ENCODE data around the gene MCHR1.

DNA sequence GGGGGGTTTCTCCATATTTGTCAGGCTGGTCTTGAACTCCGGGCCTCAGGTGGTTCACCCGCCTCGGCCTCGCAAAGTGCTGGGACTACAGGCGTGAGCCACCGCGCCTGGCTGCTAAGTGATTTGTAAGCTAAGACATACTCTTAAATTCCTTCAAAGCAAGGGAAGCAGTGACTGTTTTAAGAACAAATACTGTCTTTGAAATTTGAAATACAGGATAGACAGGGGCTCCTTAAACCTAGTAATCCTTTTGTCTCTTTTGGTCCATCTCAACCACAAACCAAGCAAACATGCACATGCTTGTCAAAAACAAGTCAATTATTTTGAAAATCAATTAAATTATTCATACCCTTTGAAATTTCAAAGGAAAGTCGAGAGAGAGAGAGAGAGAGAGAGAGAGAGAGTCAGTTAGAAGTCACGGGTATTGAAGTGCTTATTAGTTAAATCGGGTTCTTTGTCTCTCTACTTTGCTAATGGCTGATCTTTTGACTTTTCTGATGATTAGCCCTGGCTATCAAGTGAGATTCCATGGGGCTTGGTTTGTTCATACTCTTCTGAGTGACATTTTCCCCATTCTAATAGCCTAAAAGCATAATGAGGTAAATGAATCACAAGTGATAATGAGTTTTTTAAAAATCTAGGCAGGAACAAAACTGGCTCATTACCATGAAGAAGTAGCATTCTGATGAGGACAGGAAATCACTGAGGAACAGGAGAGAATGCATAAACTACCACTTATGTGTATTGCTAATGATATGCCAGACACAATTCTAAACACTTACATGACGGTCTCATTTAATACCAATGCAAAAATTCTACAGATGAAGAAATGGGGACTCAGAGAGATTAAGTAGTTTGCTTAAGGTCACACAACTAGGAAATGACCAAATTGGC is 48.0 kb downstream of the MCHR1 start:
- TF ChIP-seq, protein P1, sequence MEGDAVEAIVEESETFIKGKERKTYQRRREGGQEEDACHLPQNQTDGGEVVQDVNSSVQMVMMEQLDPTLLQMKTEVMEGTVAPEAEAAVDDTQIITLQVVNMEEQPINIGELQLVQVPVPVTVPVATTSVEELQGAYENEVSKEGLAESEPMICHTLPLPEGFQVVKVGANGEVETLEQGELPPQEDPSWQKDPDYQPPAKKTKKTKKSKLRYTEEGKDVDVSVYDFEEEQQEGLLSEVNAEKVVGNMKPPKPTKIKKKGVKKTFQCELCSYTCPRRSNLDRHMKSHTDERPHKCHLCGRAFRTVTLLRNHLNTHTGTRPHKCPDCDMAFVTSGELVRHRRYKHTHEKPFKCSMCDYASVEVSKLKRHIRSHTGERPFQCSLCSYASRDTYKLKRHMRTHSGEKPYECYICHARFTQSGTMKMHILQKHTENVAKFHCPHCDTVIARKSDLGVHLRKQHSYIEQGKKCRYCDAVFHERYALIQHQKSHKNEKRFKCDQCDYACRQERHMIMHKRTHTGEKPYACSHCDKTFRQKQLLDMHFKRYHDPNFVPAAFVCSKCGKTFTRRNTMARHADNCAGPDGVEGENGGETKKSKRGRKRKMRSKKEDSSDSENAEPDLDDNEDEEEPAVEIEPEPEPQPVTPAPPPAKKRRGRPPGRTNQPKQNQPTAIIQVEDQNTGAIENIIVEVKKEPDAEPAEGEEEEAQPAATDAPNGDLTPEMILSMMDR (IDR thresholded peaks at IDR 0.05): no peak
- TF ChIP-seq, protein P2, sequence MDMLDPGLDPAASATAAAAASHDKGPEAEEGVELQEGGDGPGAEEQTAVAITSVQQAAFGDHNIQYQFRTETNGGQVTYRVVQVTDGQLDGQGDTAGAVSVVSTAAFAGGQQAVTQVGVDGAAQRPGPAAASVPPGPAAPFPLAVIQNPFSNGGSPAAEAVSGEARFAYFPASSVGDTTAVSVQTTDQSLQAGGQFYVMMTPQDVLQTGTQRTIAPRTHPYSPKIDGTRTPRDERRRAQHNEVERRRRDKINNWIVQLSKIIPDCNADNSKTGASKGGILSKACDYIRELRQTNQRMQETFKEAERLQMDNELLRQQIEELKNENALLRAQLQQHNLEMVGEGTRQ (IDR thresholded peaks at IDR 0.05; ENCODE audit: borderline replicate concordance, low read depth, low read length): no peak

Data from SK-N-SH (cell line).